Lung (tissue), 12 donors: ENCODE data around the gene OSBPL2. TPM values are rescaled to one million over a fixed set of nuclear protein-coding genes. Genes with fewer than 3 reads are reported as not detected.

Experiments used
- ATAC-seq: fragments of 200-7000 bp; cut with Tn5 transposase; one replicate; pipeline ENCODE4 v1.9.1; 2020; ENCODE audit warnings: moderate number of reproducible peaks; ENCODE audit not compliant: insufficient read depth, low FRiP score
- DNase-seq, 3 donors: peaks; one replicate each; pipeline ENCODE4 v3.0.0-alpha.2; 2013 to 2017
- H3K27ac ChIP-seq, 2 donors: one replicate each; pipeline ENCODE4 v1.5.1; 2013; ENCODE audit warnings: mild to moderate bottlenecking in 2 of 2, moderate library complexity in 2 of 2, control low read depth in 1 of 2, inconsistent platforms in 1 of 2, low read depth in 1 of 2, low read length in 1 of 2
- H3K27me3 ChIP-seq, 3 donors: one replicate each; pipeline ENCODE4 v1.5.1; 2013; ENCODE audit warnings: low read length in 2 of 3; ENCODE audit not compliant: control insufficient read depth in 3 of 3, insufficient read depth in 3 of 3
- H3K36me3 ChIP-seq, 4 donors: one replicate each; pipeline ENCODE4 v1.5.1; 2013; ENCODE audit warnings: low read length in 4 of 4, mild to moderate bottlenecking in 1 of 4, moderate library complexity in 1 of 4; ENCODE audit not compliant: control insufficient read depth in 4 of 4, insufficient read depth in 4 of 4
- H3K4me1 ChIP-seq, 5 donors: one replicate each; pipeline ENCODE4 v1.5.1; 2013; ENCODE audit warnings: low read length in 5 of 5, mild to moderate bottlenecking in 2 of 5, moderate library complexity in 1 of 5; ENCODE audit not compliant: control insufficient read depth in 5 of 5, insufficient read depth in 5 of 5
- H3K4me3 ChIP-seq: one replicate; pipeline ENCODE4 v1.5.1; 2013; ENCODE audit warnings: mild to moderate bottlenecking, control low read depth, moderate library complexity
- H3K9ac ChIP-seq, 2 donors: one replicate each; pipeline ENCODE4 v1.5.1; 2013; ENCODE audit warnings: low read length in 2 of 2, control low read depth in 1 of 2; ENCODE audit not compliant: insufficient read depth in 1 of 2
- H3K9me3 ChIP-seq, 4 donors: one replicate each; pipeline ENCODE4 v1.5.1; 2013; ENCODE audit warnings: low read length in 3 of 4, mild to moderate bottlenecking in 1 of 4, moderate library complexity in 1 of 4; ENCODE audit not compliant: control insufficient read depth in 4 of 4, insufficient read depth in 3 of 4
- WGBS, 2 donors: extraction: QIAGEN DNeasy Blood & Tissue Kit; methylation state at CpG; one replicate each; pipeline ENCODE4 v1.1.7; 2013; 5-methylcytosine and 5-hydroxymethylcytosine counted together
- polyA plus RNA-seq, 2 donors: library from polyadenylated mRNA; stranded (reverse); fragments of 200-250 nt; gene quantifications; one replicate each; pipeline ENCODE4 v1.2.1, GENCODE V29; 2013
- total RNA-seq, 2 donors: library from RNA; depleted of rRNA in 1 of 2; stranded (reverse); fragments of >200 nt in 1 of 2; gene quantifications; one replicate each; pipeline ENCODE4 v1.2.1, GENCODE V29; 2014 to 2021
- TF ChIP-seq, protein P1 (sequence below): IDR thresholded peaks from 2 replicates; pipeline ENCODE4 v1.5.1; 2012; ENCODE audit warnings: mild to moderate bottlenecking; ENCODE audit errors: control extremely low read depth, extremely low read depth
- donor health status: control.
- donor health status: control.
- donor health status: Bipolar disorder and iron deficiency.
- donor health status: healthy.
- donor health status: DM: yes; HTN: yes; CAD: no.

Gene OSBPL2
- total and polyA plus RNA-seq, 4 donors = 13.2 to 48.0 (median 27.7) TPM

DNA sequence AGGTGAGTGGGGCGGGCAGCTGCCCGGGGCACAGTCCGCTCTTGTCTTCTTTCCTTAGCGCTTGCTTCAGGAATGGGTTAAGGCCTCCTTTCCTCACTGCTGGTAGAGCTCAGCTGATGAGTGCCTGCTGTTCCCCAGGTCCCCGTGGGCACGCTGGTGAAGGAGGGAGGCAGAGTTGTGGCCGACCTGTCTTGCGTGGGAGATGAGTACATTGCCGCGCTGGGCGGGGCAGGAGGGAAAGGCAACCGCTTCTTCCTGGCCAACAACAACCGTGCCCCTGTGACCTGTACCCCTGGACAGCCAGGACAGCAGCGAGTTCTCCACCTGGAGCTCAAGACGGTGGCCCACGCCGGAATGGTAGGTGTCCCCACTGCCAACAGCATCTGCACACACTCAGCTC, 39.8 kb upstream of the OSBPL2 start:
- Histone ChIP-seq H3K27me3 (no peaks in the 10 kb centered on the region), H3K9ac (no peak overlapping the region), H3K36me3 (peaks cover 12 to 50% (median 23%) of the 10 kb centered on the region in 4 donors), H3K27ac (no peak overlapping the region), H3K4me3 (no peak overlapping the region), H3K4me1 (no peaks in the 10 kb centered on the region), H3K9me3 (no peaks in the 10 kb centered on the region)
- DNase-seq = no peak
- TF ChIP-seq, protein P1, sequence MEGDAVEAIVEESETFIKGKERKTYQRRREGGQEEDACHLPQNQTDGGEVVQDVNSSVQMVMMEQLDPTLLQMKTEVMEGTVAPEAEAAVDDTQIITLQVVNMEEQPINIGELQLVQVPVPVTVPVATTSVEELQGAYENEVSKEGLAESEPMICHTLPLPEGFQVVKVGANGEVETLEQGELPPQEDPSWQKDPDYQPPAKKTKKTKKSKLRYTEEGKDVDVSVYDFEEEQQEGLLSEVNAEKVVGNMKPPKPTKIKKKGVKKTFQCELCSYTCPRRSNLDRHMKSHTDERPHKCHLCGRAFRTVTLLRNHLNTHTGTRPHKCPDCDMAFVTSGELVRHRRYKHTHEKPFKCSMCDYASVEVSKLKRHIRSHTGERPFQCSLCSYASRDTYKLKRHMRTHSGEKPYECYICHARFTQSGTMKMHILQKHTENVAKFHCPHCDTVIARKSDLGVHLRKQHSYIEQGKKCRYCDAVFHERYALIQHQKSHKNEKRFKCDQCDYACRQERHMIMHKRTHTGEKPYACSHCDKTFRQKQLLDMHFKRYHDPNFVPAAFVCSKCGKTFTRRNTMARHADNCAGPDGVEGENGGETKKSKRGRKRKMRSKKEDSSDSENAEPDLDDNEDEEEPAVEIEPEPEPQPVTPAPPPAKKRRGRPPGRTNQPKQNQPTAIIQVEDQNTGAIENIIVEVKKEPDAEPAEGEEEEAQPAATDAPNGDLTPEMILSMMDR = no peak
- no peak for ATAC-seq
- 96 to 98% methylated on average over 17 of the region's 17 CpGs for WGBS, 2 donors

DNA sequence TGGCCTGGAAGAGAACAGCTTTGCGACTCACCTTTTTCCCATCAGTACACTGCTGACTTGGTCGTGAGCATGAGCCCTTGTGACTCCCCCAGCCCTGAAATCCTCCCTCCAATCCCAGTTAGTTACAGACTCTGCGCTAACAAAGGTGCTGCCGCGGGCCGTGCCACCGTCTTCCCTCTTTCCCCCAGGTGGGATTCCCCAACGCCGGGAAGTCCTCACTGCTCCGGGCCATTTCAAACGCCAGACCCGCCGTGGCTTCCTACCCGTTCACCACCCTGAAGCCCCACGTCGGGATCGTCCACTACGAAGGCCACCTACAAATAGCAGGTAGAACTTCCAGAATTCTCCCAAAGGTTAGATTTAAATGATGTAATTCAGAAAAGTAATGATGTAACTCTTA, 39.4 kb upstream of the OSBPL2 start:
- ATAC-seq = no peak
- WGBS, 2 donors = 97 to 98% methylated on average over 18 of the region's 18 CpGs
- H3K36me3 ChIP-seq = peaks cover 12 to 50% (median 22%) of the 10 kb centered on the region in 4 donors

GRCh38 chr20:62200491-62201172, 37.7 kb upstream of the OSBPL2 start:
- WGBS, 2 donors = 95 to 96% methylated on average over 38 of the region's 38 CpGs
- no peak for DNase-seq
- no peak overlapping the region for H3K27ac ChIP-seq
- no peak overlapping the region for H3K9ac ChIP-seq
- TF ChIP-seq, protein P1 = no peak
- H3K4me3 ChIP-seq = no peak overlapping the region
- H3K27me3 ChIP-seq = no peaks in the 10 kb centered on the region
- H3K9me3 ChIP-seq = no peaks in the 10 kb centered on the region
- no peaks in the 10 kb centered on the region for H3K4me1 ChIP-seq
- H3K36me3 ChIP-seq = peaks cover 11 to 47% (median 22%) of the 10 kb centered on the region in 4 donors
- no peak for ATAC-seq

More for the DNA sequence above, 39.4 kb upstream of the OSBPL2 start:
- Histone ChIP-seq H3K27ac (no peak overlapping the region), H3K27me3 (no peaks in the 10 kb centered on the region), H3K4me1 (no peaks in the 10 kb centered on the region), H3K9me3 (no peaks in the 10 kb centered on the region), H3K4me3 (no peak overlapping the region), H3K9ac (no peak overlapping the region)
- no peak for DNase-seq
- TF ChIP-seq, protein P1 = no peak
